Measurements from ENCODE around the gene ERI3.

GRCh38 chr1:44292651-44293050 is 62.4 kb downstream of the ERI3 start:
- TF ChIP-seq CTCF (IDR thresholded peaks at IDR 0.05; ENCODE audit: poor library complexity) (no peak), EZH2 (IDR thresholded peaks at IDR 0.05; ENCODE audit: borderline replicate concordance) (no peak)
